Occipital lobe (tissue), 2 donors: ENCODE data around the gene CALCOCO1. TPM values are rescaled to one million over a fixed set of nuclear protein-coding genes. Genes with fewer than 3 reads are reported as not detected.

Experiments used
- DNase-seq: peaks from one replicate; lab custom pipeline; 2025; lab: John Stamatoyannopoulos, UW
- total RNA-seq: library from RNA; depleted of rRNA; stranded (reverse); fragments of >200 nt; gene quantifications from one replicate; pipeline ENCODE4 v1.2.3, GENCODE V29; 2014

Gene CALCOCO1
- total RNA-seq, 1 donor from 2014 or later, result 69.7 TPM

DNA sequence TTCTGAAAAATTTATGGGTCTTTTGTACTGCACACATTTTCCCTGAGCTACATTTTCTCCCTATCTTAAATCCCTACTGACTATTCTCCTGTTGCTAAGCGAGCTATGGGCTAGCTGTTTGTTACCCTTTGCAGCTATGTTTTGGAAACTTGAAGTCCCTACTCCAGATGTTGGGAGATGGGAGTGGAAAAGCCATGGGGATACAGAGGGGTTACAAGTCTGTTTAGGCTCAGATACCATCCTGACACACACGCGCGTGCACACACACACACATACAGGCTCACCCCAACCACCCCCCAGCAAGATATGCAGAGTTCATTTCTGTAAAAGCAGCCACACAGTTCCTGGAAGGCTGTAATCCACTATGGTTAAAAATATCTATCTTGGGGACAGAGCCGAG, 67.2 kb downstream of the CALCOCO1 start:
- DNase-seq, result no peak

- no peak for DNase-seq
These were observed 67.7 kb downstream of the CALCOCO1 start for GRCh38 chr12:53659571-53659981.

- peak; percentile 66 for DNase-seq
These were observed 68.2 kb downstream of the CALCOCO1 start for GRCh38 chr12:53659011-53659551.

Other genes starting within 250 kb of the CALCOCO1 start
- 30.9 TPM for gene MAP3K12, start 228.0 kb downstream of the CALCOCO1 start, total RNA-seq
- gene TARBP2, start 226.2 kb downstream of the CALCOCO1 start, total RNA-seq, result 28.1 TPM
- gene NPFF, start 220.0 kb downstream of the CALCOCO1 start, total RNA-seq, result not detected
- gene ATF7, start 101.1 kb downstream of the CALCOCO1 start, total RNA-seq, result 8.0 TPM
- gene ATP5MC2, start 51.4 kb downstream of the CALCOCO1 start, total RNA-seq, result 61.8 TPM
- not detected for gene CISTR, start 24.5 kb upstream of the CALCOCO1 start, total RNA-seq
- not detected for gene HOXC13, start 211.4 kb upstream of the CALCOCO1 start, total RNA-seq
- not detected for gene HOXC12, start 227.5 kb upstream of the CALCOCO1 start, total RNA-seq
- gene HOXC11, start 245.7 kb upstream of the CALCOCO1 start, total RNA-seq, result not detected
- gene HOTAIR, start 247.5 kb upstream of the CALCOCO1 start, total RNA-seq, result not detected